IMR-90 (cell line): ENCODE measurements around the gene RGS9. TPM values are rescaled to one million over a fixed set of nuclear protein-coding genes. Genes with fewer than 3 reads are reported as not detected.
A peak's percentile ranks its signal among the peaks of the same experiment; 100 is the strongest.

Source experiments
- ATAC-seq: fragments of 200-7000 bp; cut with Tn5 transposase; 2 replicates; pipeline ENCODE4 v1.9.1; 2020; ENCODE audit warnings: low read depth, mild to moderate bottlenecking, moderate library complexity
- BruUV-seq: library from RNA; stranded (reverse); fragments of 400-500 nt; replicated peaks from 2 replicates; lab custom pipeline; 2021; lab: Mats Ljungman, UMichigan
- CTCF ChIA-PET: fragments of 300-600 bp; formaldehyde crosslinking; extraction: SDS; loops from one replicate; lab custom pipeline; 2021; ENCODE audit warnings: antibody characterized with exemption; lab: Yijun Ruan, JAX
- POLR2A ChIA-PET: fragments of 300-600 bp; sonication (Branson Sonifier 250); formaldehyde crosslinking; loops from one replicate; lab custom pipeline; 2022; ENCODE audit warnings: antibody characterized with exemption; ENCODE audit not compliant: unreplicated experiment; lab: Charles Lee
- DNase-seq: peaks from one replicate; pipeline ENCODE4 v3.0.0; 2013
- H2AFZ ChIP-seq: replicated peaks from 2 replicates; pipeline ENCODE3; 2013; ENCODE audit warnings: low read length, mild to moderate bottlenecking; ENCODE audit not compliant: poor library complexity
- H2AK5ac ChIP-seq: 2 replicates; pipeline ENCODE4 v1.6.1; 2013; ENCODE audit warnings: low read depth, low read length, inconsistent platforms
- H2AK9ac ChIP-seq: replicated peaks from 2 replicates; pipeline ENCODE3; 2013; ENCODE audit warnings: mild to moderate bottlenecking, low read depth, low read length, moderate library complexity; ENCODE audit not compliant: poor library complexity
- H2BK120ac ChIP-seq: 2 replicates; pipeline ENCODE4 v1.6.1; 2013; ENCODE audit warnings: low read depth, low read length, inconsistent platforms
- H2BK15ac ChIP-seq: 3 replicates; pipeline ENCODE4 v1.6.1; 2013; ENCODE audit warnings: low read depth, low read length, inconsistent platforms
- H2BK20ac ChIP-seq: 2 replicates; pipeline ENCODE4 v1.6.1; 2013; ENCODE audit warnings: low read depth, mild to moderate bottlenecking, inconsistent platforms, low read length, moderate library complexity
- H2BK5ac ChIP-seq: 2 replicates; pipeline ENCODE4 v1.6.1; 2013; ENCODE audit warnings: mild to moderate bottlenecking, low read depth, low read length, inconsistent platforms; ENCODE audit not compliant: poor library complexity, severe bottlenecking
- H3K14ac ChIP-seq: replicated peaks from 2 replicates; pipeline ENCODE4 v1.6.1; 2013; ENCODE audit warnings: low read depth, low read length, inconsistent platforms
- H3K18ac ChIP-seq: 2 replicates; pipeline ENCODE4 v1.6.1; 2013; ENCODE audit warnings: low read depth, low read length, control low read depth
- H3K23ac ChIP-seq: 2 replicates; pipeline ENCODE4 v1.6.1; 2013; ENCODE audit warnings: low read depth, low read length, inconsistent platforms
- H3K27ac ChIP-seq: 2 replicates; pipeline ENCODE4 v1.5.1; 2013; ENCODE audit warnings: mild to moderate bottlenecking, control low read depth, low read length; ENCODE audit not compliant: insufficient read depth
- H3K27me3 ChIP-seq: 2 replicates; pipeline ENCODE4 v1.6.1; 2013; ENCODE audit warnings: low read length; ENCODE audit not compliant: control insufficient read depth, insufficient read depth
- H3K36me3 ChIP-seq: 2 replicates; pipeline ENCODE4 v1.6.1; 2013; ENCODE audit warnings: low read length, mixed read lengths; ENCODE audit not compliant: control insufficient read depth, insufficient read depth
- H3K4ac ChIP-seq: 2 replicates; pipeline ENCODE4 v1.6.1; 2013; ENCODE audit warnings: low read depth, low read length, inconsistent platforms
- H3K4me1 ChIP-seq: 2 replicates; pipeline ENCODE4 v1.6.1; 2013; ENCODE audit warnings: low read length, mixed read lengths; ENCODE audit not compliant: control insufficient read depth, insufficient read depth
- H3K4me2 ChIP-seq: 2 replicates; pipeline ENCODE4 v1.6.1; 2013; ENCODE audit warnings: low read depth, mild to moderate bottlenecking, control low read depth, low read length, moderate library complexity
- H3K4me3 ChIP-seq: 2 replicates; pipeline ENCODE4 v1.5.1; 2013; ENCODE audit warnings: low read depth, mild to moderate bottlenecking, control low read depth, low read length, moderate library complexity; ENCODE audit not compliant: insufficient read depth
- H3K56ac ChIP-seq: 2 replicates; pipeline ENCODE4 v1.6.1; 2013; ENCODE audit warnings: low read length, inconsistent platforms; ENCODE audit not compliant: insufficient read depth; ENCODE audit errors: extremely low read depth
- H3K79me1 ChIP-seq, 2 experiments: 2 replicates each; pipeline ENCODE4 v1.6.1; 2013; ENCODE audit warnings: low read length in 2 of 2, inconsistent platforms in 1 of 2, low read depth in 1 of 2
- H3K9ac ChIP-seq: 2 replicates; pipeline ENCODE4 v1.6.1; 2013; ENCODE audit warnings: low read depth, low read length, control low read depth
- H3K9me1 ChIP-seq: 2 replicates; pipeline ENCODE4 v1.6.1; 2013; ENCODE audit warnings: low read length, inconsistent platforms; ENCODE audit not compliant: insufficient read depth
- H3K9me3 ChIP-seq: 2 replicates; pipeline ENCODE4 v1.6.1; 2013; ENCODE audit warnings: low read length; ENCODE audit not compliant: control insufficient read depth, insufficient read depth
- H4K20me1 ChIP-seq: 2 replicates; pipeline ENCODE4 v1.6.1; 2013; ENCODE audit warnings: low read length, inconsistent platforms; ENCODE audit not compliant: insufficient read depth
- H4K5ac ChIP-seq: 2 replicates; pipeline ENCODE4 v1.6.1; 2013; ENCODE audit warnings: mild to moderate bottlenecking, low read depth, low read length, control low read depth
- H4K8ac ChIP-seq, 2 experiments: 2 replicates each; pipeline ENCODE4 v1.6.1; 2013; ENCODE audit warnings: low read depth in 2 of 2, low read length in 2 of 2, control low read depth in 1 of 2, inconsistent platforms in 1 of 2
- H4K91ac ChIP-seq: 2 replicates; pipeline ENCODE4 v1.6.1; 2013; ENCODE audit warnings: low read depth, low read length, inconsistent platforms; ENCODE audit not compliant: insufficient read depth
- MAZ ChIP-seq: IDR thresholded peaks from 2 replicates; pipeline ENCODE4 v1.6.1; 2012; ENCODE audit warnings: low read depth, mild to moderate bottlenecking, low read length, improper control_type of control experiment, moderate library complexity, borderline replicate concordance
- RAD21 ChIP-seq: IDR thresholded peaks from 2 replicates; pipeline ENCODE4 v1.6.1; 2012; ENCODE audit warnings: low read length, improper control_type of control experiment
- SMC3 ChIP-seq: fragments of 150-350 bp; IDR thresholded peaks from 2 replicates; pipeline ENCODE4 v1.6.1; 2016; ENCODE audit warnings: low read depth, mild to moderate bottlenecking, antibody characterized with exemption, low read length, moderate library complexity
- WGBS, 2 experiments: methylation state at CpG; one replicate each; pipeline versions ENCODE4 v1.1.5 to v1.1.7; 2013; ENCODE audit warnings: missing lambda C conversion rate in 2 of 2; ENCODE audit not compliant: insufficient read length in 1 of 2; ENCODE audit errors: extremely low coverage in 2 of 2; 5-methylcytosine and 5-hydroxymethylcytosine counted together
- dilution Hi-C: fragments of 300-500 bp; cut with HindIII; formaldehyde crosslinking; loops from one replicate; pipeline ENCODE4 v1.14.3; 2018; ENCODE audit warnings: low sequenced_read_pairs; ENCODE audit not compliant: unreplicated experiment
- in situ Hi-C: fragments of 300-500 bp; cut with MboI; formaldehyde crosslinking; loops from 3 replicates; pipeline ENCODE4 v1.14.3; 2019; ENCODE audit warnings: low sequenced_read_pairs, inconsistent platforms, mixed read lengths
- intact Hi-C: fragments of 100-400 bp; cut with micrococcal nuclease; formaldehyde crosslinking; loops from 2 replicates; pipeline ENCODE4 v1.10.0; 2022
- polyA plus RNA-seq, 3 experiments: library from polyadenylated mRNA; depleted of rRNA; stranded (reverse); fragments of >200 nt; gene quantifications; 2 replicates each; pipeline ENCODE4 v1.2.3, GENCODE V29; 2012; ENCODE audit warnings: low replicate concordance in 1 of 3
- total RNA-seq: library from RNA; depleted of rRNA; stranded (reverse); fragments of >200 nt; gene quantifications from 2 replicates; pipeline ENCODE4 v1.2.3, GENCODE V29; 2012
- TF ChIP-seq, protein P1 (sequence below): conservative IDR thresholded peaks from 2 replicates; pipeline ENCODE4 v1.5.1; 2012; ENCODE audit warnings: mild to moderate bottlenecking, low read depth, low read length, improper control_type of control experiment

The RGS9 gene
- total and polyA plus RNA-seq, 2 of the 4 experiments (the other 2 are of a cell fraction), result 0.90 to 1.1 TPM

DNA sequence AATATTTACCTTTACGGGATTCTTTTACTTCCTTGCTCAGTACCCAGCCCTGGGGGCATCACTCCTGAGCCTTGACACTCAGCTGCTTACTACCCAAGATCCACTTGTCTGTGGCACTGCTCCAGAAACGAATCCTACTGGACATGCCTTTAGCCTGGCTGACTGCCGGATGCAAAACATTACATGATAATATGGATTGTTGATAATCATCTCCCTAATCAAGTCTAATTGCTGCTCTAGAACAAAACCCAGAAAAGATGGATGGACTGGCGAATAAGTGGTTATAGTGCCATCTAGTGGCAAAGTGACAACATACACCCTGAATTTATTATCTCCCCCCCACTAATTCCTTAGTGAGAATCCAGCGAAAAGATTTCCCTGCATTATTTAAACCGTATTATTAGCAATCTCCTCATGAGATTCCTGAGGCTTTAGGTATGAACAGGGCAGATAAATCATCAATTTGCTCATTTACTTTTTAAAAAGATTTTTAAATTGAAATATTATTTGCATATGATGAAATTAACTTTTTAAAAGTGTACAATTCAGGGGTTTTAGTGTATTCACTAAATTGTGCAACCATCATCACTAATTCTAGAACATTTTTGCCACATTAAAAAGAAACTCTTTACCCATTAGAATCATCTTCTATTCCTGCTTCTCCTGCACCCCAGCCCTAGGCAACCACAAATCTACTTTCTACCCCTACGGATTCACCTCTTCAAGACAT is 61.6 kb downstream of the RGS9 start:
- intact Hi-C loops (loop anchor here (1.0 to 10.0 kb wide), 7 partner anchors 77 to 424 kb away; no protein-coding TSS in a partner anchor), dilution Hi-C loops (no loop called here), in situ Hi-C loops (no loop called here)
- H2AFZ ChIP-seq, result peak overlapping the region; percentile 69
- peak overlapping the region; percentile 27; the same call in 1 of the 3 replicates for H2BK15ac ChIP-seq
- peak overlapping the region; percentile 52 for H2AK9ac ChIP-seq
- H3K4me3 ChIP-seq, result no peak overlapping the region
- WGBS, 2 experiments, result 83% methylated on average over 1 of the region's 7 CpGs; no CpG with 5 or more reads in 1 of the 2 experiments
- no peak overlapping the region for H3K23ac ChIP-seq
- no peaks in the 10 kb centered on the region for H4K20me1 ChIP-seq
- no TSS peak for BruUV-seq
- ATAC-seq (peak; percentile 70; the same call in 1 of the 2 replicates), DNase-seq (peak; percentile 69)
- H4K91ac ChIP-seq, result 0 out of 2 replicates have a peak overlapping the region, but pooled peaks have one; percentile 35
- H3K56ac ChIP-seq, result no peak overlapping the region
- POLR2A ChIA-PET, result no interaction called here
- no peaks in the 10 kb centered on the region for H3K36me3 ChIP-seq
- H2BK5ac ChIP-seq, result no peak overlapping the region
- H3K4me1 ChIP-seq, result no peaks in the 10 kb centered on the region; the same call in 1 of the 2 replicates
- no peaks in the 10 kb centered on the region for H3K79me1 ChIP-seq
- no peak overlapping the region for H3K18ac ChIP-seq
- no peak overlapping the region for H3K4ac ChIP-seq
- no peak overlapping the region for H2BK120ac ChIP-seq
- H3K27ac ChIP-seq, result no peak overlapping the region
- no peak overlapping the region for H3K14ac ChIP-seq
- no peaks in the 10 kb centered on the region; the same call in 1 of the 2 replicates for H3K27me3 ChIP-seq
- TF ChIP-seq MAZ (no peak), SMC3 (peak; percentile 91), RAD21 (peak; percentile 91)
- TF ChIP-seq, protein P1, sequence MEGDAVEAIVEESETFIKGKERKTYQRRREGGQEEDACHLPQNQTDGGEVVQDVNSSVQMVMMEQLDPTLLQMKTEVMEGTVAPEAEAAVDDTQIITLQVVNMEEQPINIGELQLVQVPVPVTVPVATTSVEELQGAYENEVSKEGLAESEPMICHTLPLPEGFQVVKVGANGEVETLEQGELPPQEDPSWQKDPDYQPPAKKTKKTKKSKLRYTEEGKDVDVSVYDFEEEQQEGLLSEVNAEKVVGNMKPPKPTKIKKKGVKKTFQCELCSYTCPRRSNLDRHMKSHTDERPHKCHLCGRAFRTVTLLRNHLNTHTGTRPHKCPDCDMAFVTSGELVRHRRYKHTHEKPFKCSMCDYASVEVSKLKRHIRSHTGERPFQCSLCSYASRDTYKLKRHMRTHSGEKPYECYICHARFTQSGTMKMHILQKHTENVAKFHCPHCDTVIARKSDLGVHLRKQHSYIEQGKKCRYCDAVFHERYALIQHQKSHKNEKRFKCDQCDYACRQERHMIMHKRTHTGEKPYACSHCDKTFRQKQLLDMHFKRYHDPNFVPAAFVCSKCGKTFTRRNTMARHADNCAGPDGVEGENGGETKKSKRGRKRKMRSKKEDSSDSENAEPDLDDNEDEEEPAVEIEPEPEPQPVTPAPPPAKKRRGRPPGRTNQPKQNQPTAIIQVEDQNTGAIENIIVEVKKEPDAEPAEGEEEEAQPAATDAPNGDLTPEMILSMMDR, result peak; percentile 89
- no peak overlapping the region for H4K5ac ChIP-seq
- CTCF ChIA-PET, result interaction anchor here (0.7 kb wide), 1 partner anchor 12 kb away, joined by 3 read pairs; no protein-coding TSS in a partner anchor
- peak overlapping the region; percentile 99 for H2AK5ac ChIP-seq
- no peak overlapping the region for H3K4me2 ChIP-seq
- no peak overlapping the region for H2BK20ac ChIP-seq
- H3K9me3 ChIP-seq, result no peaks in the 10 kb centered on the region
- no peak overlapping the region for H3K9ac ChIP-seq
- peaks cover 12% of the 10 kb centered on the region for H3K9me1 ChIP-seq
- H4K8ac ChIP-seq, result no peak overlapping the region; a peak in 1 of 4 replicates
